HepG2 (cell line): Measurements from ENCODE around the gene CNNM4. TPM values are rescaled to one million over a fixed set of nuclear protein-coding genes. Genes with fewer than 3 reads are reported as not detected.
A peak's percentile ranks its signal among the peaks of the same experiment; 100 is the strongest.

Experiments used
- ATF7 ChIP-seq, 2 experiments: fragments of 450-650 bp in 1 of 2; sonication (generic) in 1 of 2; formaldehyde crosslinking in 1 of 2; IDR thresholded peaks; 2 replicates each; pipeline versions ENCODE4 v1.4.0 to v1.6.1; 2016 to 2020; ENCODE audit warnings: antibody characterized with exemption in 1 of 2, mild to moderate bottlenecking in 1 of 2, missing genetic modification reagents in 1 of 2
- ELF3 ChIP-seq: IDR thresholded peaks from 2 replicates; pipeline ENCODE4 v1.6.1; 2016; ENCODE audit warnings: missing genetic modification reagents, missing compliant biosample characterization
- HNRNPL ChIP-seq: fragments of 200-400 bp; formaldehyde crosslinking; IDR thresholded peaks from 2 replicates; pipeline ENCODE4 v1.6.1; 2017; ENCODE audit warnings: mild to moderate bottlenecking, low read depth, low read length
- KMT2B ChIP-seq: IDR thresholded peaks from 2 replicates; pipeline ENCODE4 v1.6.1; 2016; ENCODE audit warnings: missing genetic modification reagents, missing compliant biosample characterization
- NKX3-1 ChIP-seq: sonication (generic); formaldehyde crosslinking; IDR thresholded peaks from 2 replicates; pipeline ENCODE4 v1.5.0; 2020; ENCODE audit warnings: missing genetic modification reagents
- PAX8 ChIP-seq: sonication (generic); formaldehyde crosslinking; IDR thresholded peaks from 2 replicates; pipeline ENCODE4 v1.8.0; 2022; ENCODE audit warnings: mild to moderate bottlenecking, missing genetic modification reagents, borderline replicate concordance
- POLR2AphosphoS2 ChIP-seq: IDR thresholded peaks from 2 replicates; pipeline ENCODE4 v1.6.1; 2011; ENCODE audit warnings: low read depth, low read length, improper control_type of control experiment
- RBAK ChIP-seq: sonication (generic); formaldehyde crosslinking; IDR thresholded peaks from 2 replicates; pipeline ENCODE4 v1.5.1; 2020; ENCODE audit warnings: mild to moderate bottlenecking, missing genetic modification reagents
- REL ChIP-seq: sonication (generic); formaldehyde crosslinking; conservative IDR thresholded peaks from 2 replicates; pipeline ENCODE4 v1.8.0; 2022; ENCODE audit warnings: mild to moderate bottlenecking, missing genetic modification reagents, moderate library complexity
- RXRB ChIP-seq: IDR thresholded peaks from 2 replicates; pipeline ENCODE4 v1.6.1; 2016; ENCODE audit warnings: borderline replicate concordance, missing genetic modification reagents, missing compliant biosample characterization
- SRSF1 ChIP-seq: fragments of 200-400 bp; formaldehyde crosslinking; optimal IDR thresholded peaks from 2 replicates; pipeline ENCODE3; 2017; ENCODE audit warnings: mild to moderate bottlenecking, low read depth, low read length, moderate library complexity
- SRY ChIP-seq: sonication (generic); formaldehyde crosslinking; IDR thresholded peaks from 2 replicates; pipeline ENCODE4 v1.8.0; 2022; ENCODE audit warnings: mild to moderate bottlenecking, missing genetic modification reagents
- ZBTB37 ChIP-seq: sonication (generic); formaldehyde crosslinking; IDR thresholded peaks from 2 replicates; pipeline ENCODE4 v1.4.0; 2020; ENCODE audit warnings: mild to moderate bottlenecking, missing genetic modification reagents
- ZFX ChIP-seq: sonication (generic); formaldehyde crosslinking; IDR thresholded peaks from 2 replicates; pipeline ENCODE4 v1.4.0; 2020; ENCODE audit warnings: mild to moderate bottlenecking, low read depth, missing genetic modification reagents, moderate library complexity
- ZNF225 ChIP-seq: sonication (generic); formaldehyde crosslinking; IDR thresholded peaks from 2 replicates; pipeline ENCODE4 v1.4.0; 2020; ENCODE audit warnings: mild to moderate bottlenecking, missing genetic modification reagents
- ZNF264 ChIP-seq: sonication (generic); formaldehyde crosslinking; IDR thresholded peaks from 2 replicates; pipeline ENCODE4 v1.4.0; 2020; ENCODE audit warnings: missing genetic modification reagents
- ZNF431 ChIP-seq: sonication (generic); formaldehyde crosslinking; IDR thresholded peaks from 2 replicates; pipeline ENCODE4 v1.9.0; 2022; ENCODE audit warnings: missing genetic modification reagents, low read depth, mild to moderate bottlenecking, borderline replicate concordance
- ZNF772 ChIP-seq: sonication (generic); formaldehyde crosslinking; IDR thresholded peaks from 2 replicates; pipeline ENCODE4 v1.5.0; 2020; ENCODE audit warnings: mild to moderate bottlenecking, missing genetic modification reagents
- polyA plus RNA-seq, 8 experiments: library from polyadenylated mRNA; depleted of rRNA in 3 of 8; stranded (reverse) in 7 of 8; unstranded in 1 of 8; fragments of >200 nt; fragmentation: Illumina TruSeq in 4 of 8; extraction: Trizol in 4 of 8; gene quantifications; 2 replicates each; pipeline versions ENCODE4 v1.2.1 to v1.2.3, GENCODE V29; 2011 to 2016; ENCODE audit warnings: low read depth in 4 of 8, missing spikeins in 1 of 8, mixed read lengths in 1 of 8; ENCODE audit not compliant: insufficient read depth in 1 of 8
- total RNA-seq, 5 experiments: library from RNA; depleted of rRNA; stranded (reverse); fragments of >200 nt; fragmentation: Illumina TruSeq; extraction: Trizol; gene quantifications; 2 replicates each; pipeline ENCODE4 v1.2.3, GENCODE V29; 2016; ENCODE audit warnings: low read depth in 1 of 5
- TF ChIP-seq, protein P1 (sequence below): sonication (generic); formaldehyde crosslinking; IDR thresholded peaks from 2 replicates; pipeline ENCODE4 v1.9.0; 2021; ENCODE audit warnings: missing genetic modification reagents, mild to moderate bottlenecking, borderline replicate concordance
- TF ChIP-seq, protein P2 (sequence below): sonication (generic); formaldehyde crosslinking; conservative IDR thresholded peaks from 2 replicates; pipeline ENCODE4 v1.5.0; 2020; ENCODE audit warnings: missing genetic modification reagents
- TF ChIP-seq, protein P3 (sequence below): sonication (generic); formaldehyde crosslinking; IDR thresholded peaks from 2 replicates; pipeline ENCODE4 v1.5.1; 2020; ENCODE audit warnings: mild to moderate bottlenecking, missing genetic modification reagents, borderline replicate concordance
- TF ChIP-seq, protein P4 (sequence below): sonication (generic); formaldehyde crosslinking; IDR thresholded peaks from 2 replicates; pipeline ENCODE4 v1.8.0; 2022; ENCODE audit warnings: missing genetic modification reagents, mild to moderate bottlenecking, moderate library complexity, borderline replicate concordance

CNNM4 gene
- total and polyA plus RNA-seq, 2 of the 13 experiments (the other 11 are each of a cell fraction or from before 2014, with no cell fraction given) = 5.9 to 8.4 TPM

DNA sequence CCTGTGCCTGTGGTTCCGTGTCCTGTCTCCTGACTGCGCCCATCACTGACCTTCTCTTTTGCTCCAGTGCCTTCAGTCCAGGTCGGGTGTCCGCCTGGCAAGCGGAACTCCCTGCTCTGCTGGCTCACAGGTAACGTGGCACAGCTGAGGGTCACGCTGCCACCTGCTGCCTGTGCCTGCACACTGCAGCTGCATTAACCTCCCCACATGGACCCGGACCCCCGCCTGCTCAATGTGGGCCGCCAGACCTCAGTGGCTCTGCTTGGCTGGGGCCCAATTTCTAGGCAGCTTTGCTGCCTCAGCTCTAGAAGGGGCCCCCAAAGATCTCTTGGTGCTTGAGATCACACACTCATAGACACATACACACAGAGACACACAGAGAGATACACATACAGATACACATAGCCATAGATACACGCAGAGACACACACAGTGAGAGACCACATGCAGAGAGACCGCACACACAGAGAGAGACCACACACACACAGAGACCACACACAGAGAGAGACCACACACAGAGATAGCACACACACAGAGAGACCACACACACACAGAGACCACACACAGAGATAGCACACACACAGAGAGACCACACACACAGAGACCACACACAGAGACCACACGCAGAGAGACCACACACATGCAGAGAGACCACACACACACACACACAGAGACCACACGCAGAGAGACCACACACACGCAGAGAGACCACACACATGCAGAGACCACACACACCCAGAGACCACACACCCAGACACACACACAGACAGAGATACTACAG is 40.5 kb downstream of the CNNM4 start (continued):
- TF ChIP-seq ZBTB37 (CRISPR knock-in tag) = no peak
- no peak for TF ChIP-seq ATF7 (IDR thresholded peaks at IDR 0.05)
- TF ChIP-seq ATF7 (CRISPR knock-in tag; IDR thresholded peaks at IDR 0.05) = no peak
- TF ChIP-seq, protein P1, sequence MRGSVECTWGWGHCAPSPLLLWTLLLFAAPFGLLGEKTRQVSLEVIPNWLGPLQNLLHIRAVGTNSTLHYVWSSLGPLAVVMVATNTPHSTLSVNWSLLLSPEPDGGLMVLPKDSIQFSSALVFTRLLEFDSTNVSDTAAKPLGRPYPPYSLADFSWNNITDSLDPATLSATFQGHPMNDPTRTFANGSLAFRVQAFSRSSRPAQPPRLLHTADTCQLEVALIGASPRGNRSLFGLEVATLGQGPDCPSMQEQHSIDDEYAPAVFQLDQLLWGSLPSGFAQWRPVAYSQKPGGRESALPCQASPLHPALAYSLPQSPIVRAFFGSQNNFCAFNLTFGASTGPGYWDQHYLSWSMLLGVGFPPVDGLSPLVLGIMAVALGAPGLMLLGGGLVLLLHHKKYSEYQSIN (CRISPR knock-in tag) = no peak
- TF ChIP-seq HNRNPL = peak; percentile 88
- TF ChIP-seq, protein P2, sequence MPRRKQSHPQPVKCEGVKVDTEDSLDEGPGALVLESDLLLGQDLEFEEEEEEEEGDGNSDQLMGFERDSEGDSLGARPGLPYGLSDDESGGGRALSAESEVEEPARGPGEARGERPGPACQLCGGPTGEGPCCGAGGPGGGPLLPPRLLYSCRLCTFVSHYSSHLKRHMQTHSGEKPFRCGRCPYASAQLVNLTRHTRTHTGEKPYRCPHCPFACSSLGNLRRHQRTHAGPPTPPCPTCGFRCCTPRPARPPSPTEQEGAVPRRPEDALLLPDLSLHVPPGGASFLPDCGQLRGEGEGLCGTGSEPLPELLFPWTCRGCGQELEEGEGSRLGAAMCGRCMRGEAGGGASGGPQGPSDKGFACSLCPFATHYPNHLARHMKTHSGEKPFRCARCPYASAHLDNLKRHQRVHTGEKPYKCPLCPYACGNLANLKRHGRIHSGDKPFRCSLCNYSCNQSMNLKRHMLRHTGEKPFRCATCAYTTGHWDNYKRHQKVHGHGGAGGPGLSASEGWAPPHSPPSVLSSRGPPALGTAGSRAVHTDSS = no peak
- TF ChIP-seq POLR2AphosphoS2 = no peak
- TF ChIP-seq, protein P3, sequence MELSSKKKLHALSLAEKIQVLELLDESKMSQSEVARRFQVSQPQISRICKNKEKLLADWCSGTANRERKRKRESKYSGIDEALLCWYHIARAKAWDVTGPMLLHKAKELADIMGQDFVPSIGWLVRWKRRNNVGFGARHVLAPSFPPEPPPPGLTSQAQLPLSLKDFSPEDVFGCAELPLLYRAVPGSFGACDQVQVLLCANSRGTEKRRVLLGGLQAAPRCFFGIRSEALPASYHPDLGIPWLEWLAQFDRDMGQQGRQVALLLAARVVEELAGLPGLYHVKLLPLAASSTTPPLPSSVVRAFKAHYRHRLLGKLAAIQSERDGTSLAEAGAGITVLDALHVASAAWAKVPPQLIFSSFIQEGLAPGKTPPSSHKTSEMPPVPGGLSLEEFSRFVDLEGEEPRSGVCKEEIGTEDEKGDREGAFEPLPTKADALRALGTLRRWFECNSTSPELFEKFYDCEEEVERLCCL (CRISPR knock-in tag) = no peak
- TF ChIP-seq PAX8 (CRISPR knock-in tag) = peak; percentile 55; the same call in 1 of the 2 replicates
- no peak for TF ChIP-seq NKX3-1
- no peak for TF ChIP-seq ZNF225 (CRISPR knock-in tag)
- TF ChIP-seq KMT2B (CRISPR knock-in tag) = no peak
- peak; percentile 43; the same call in 1 of the 2 replicates for TF ChIP-seq RXRB
- TF ChIP-seq RBAK = no peak
- TF ChIP-seq ZNF264 = no peak
- TF ChIP-seq ZFX (CRISPR knock-in tag) = peak; percentile 48; the same call in 1 of the 2 replicates
- TF ChIP-seq REL (CRISPR knock-in tag) = no peak
- no peak for TF ChIP-seq ZNF431
- no peak for TF ChIP-seq ZNF772 (CRISPR knock-in tag)
- TF ChIP-seq ELF3 (CRISPR knock-in tag) = peak; percentile 48; the same call in 1 of the 2 replicates
- no peak for TF ChIP-seq SRY
- TF ChIP-seq, protein P4, sequence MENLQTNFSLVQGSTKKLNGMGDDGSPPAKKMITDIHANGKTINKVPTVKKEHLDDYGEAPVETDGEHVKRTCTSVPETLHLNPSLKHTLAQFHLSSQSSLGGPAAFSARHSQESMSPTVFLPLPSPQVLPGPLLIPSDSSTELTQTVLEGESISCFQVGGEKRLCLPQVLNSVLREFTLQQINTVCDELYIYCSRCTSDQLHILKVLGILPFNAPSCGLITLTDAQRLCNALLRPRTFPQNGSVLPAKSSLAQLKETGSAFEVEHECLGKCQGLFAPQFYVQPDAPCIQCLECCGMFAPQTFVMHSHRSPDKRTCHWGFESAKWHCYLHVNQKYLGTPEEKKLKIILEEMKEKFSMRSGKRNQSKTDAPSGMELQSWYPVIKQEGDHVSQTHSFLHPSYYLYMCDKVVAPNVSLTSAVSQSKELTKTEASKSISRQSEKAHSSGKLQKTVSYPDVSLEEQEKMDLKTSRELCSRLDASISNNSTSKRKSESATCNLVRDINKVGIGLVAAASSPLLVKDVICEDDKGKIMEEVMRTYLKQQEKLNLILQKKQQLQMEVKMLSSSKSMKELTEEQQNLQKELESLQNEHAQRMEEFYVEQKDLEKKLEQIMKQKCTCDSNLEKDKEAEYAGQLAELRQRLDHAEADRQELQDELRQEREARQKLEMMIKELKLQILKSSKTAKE (CRISPR knock-in tag) = no peak
- no peak for TF ChIP-seq SRSF1
